Uterus (tissue), 2 donors: Measurements from ENCODE around the gene TRIO.
A peak's percentile ranks its signal among the peaks of the same experiment; 100 is the strongest.

Source experiments
- POLR2A ChIP-seq, 2 donors: fragments of 450-650 bp; IDR thresholded peaks; one replicate each; pipeline ENCODE4 v1.6.1; 2016; ENCODE audit warnings: antibody characterized with exemption in 2 of 2, mild to moderate bottlenecking in 1 of 2, moderate library complexity in 1 of 2
- TF ChIP-seq, protein P1 (sequence below), 4 experiments: fragments of 200-600 bp in 2 of 4; fragments of 450-650 bp in 2 of 4; sonication (generic) in 2 of 4; IDR thresholded peaks; one replicate each; pipeline ENCODE4 v1.5.1; 2016 to 2019; ENCODE audit warnings: antibody characterized with exemption in 4 of 4, mild to moderate bottlenecking in 2 of 4, moderate library complexity in 1 of 4

DNA sequence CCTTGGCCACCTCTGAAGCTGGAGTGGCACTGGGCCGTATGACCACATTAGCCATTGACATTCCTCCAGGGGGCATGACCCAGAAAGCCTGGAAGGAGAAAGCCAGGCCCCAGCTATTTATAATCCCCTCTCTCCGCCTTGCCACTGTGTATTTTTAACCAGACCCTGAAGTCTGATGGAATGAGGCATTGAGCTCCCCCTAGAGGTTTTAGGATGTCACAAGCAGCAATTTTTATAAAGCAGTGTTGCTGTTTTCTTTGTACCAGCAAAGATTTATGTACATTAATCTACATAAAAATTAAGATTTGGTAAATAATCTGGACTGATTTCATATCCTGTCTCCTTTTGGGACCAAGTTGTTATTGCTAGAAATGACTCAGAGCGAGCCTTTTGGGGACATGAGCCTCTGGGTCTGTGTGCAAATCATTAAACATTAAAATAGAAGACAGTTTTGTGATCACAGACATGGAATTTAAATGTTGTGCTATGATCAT lies 127.1 kb downstream of the TRIO start:
- TF ChIP-seq, protein P1, sequence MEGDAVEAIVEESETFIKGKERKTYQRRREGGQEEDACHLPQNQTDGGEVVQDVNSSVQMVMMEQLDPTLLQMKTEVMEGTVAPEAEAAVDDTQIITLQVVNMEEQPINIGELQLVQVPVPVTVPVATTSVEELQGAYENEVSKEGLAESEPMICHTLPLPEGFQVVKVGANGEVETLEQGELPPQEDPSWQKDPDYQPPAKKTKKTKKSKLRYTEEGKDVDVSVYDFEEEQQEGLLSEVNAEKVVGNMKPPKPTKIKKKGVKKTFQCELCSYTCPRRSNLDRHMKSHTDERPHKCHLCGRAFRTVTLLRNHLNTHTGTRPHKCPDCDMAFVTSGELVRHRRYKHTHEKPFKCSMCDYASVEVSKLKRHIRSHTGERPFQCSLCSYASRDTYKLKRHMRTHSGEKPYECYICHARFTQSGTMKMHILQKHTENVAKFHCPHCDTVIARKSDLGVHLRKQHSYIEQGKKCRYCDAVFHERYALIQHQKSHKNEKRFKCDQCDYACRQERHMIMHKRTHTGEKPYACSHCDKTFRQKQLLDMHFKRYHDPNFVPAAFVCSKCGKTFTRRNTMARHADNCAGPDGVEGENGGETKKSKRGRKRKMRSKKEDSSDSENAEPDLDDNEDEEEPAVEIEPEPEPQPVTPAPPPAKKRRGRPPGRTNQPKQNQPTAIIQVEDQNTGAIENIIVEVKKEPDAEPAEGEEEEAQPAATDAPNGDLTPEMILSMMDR (IDR thresholded peaks at IDR 0.05): peak; percentile 81 to 87 (median 84)
- TF ChIP-seq POLR2A (IDR thresholded peaks at IDR 0.05): no peak
